Measurements from ENCODE around the gene RFX8. TPM values are rescaled to one million over a fixed set of nuclear protein-coding genes. Genes with fewer than 3 reads are reported as not detected.

RFX8 gene
- total RNA-seq, 2 donors from 2014 or later = not detected

GRCh38 chr2:101400506-101401325, 74.2 kb downstream of the RFX8 start:
- H3K27ac ChIP-seq (ENCODE audit: low read depth, low read length) = no peak overlapping the region
- H3K27ac Mint-ChIP-seq = no peak overlapping the region
- no peaks in the 10 kb centered on the region for H3K9me3 Mint-ChIP-seq
- no peak overlapping the region for H3K9ac ChIP-seq (ENCODE audit: extremely low read depth, low read length, poor library complexity, severe bottlenecking)
- H3K27me3 Mint-ChIP-seq (ENCODE audit: insufficient read depth) = peaks cover 3% of the 10 kb centered on the region
- no peaks in the 10 kb centered on the region for H3K27me3 ChIP-seq (ENCODE audit: control insufficient read depth, insufficient read depth, low read length, poor library complexity, severe bottlenecking)
- H3K36me3 Mint-ChIP-seq (ENCODE audit: low read depth) = no peaks in the 10 kb centered on the region
- no peaks in the 10 kb centered on the region for H3K9me3 ChIP-seq (ENCODE audit: control insufficient read depth, low read length)
- H3K4me3 Mint-ChIP-seq = no peak overlapping the region
- WGBS, 2 experiments (ENCODE audit: insufficient coverage in 1 of 2, insufficient read length in 1 of 2) = 72 to 82% methylated on average over 16 to 18 of the region's 18 CpGs
- H3K36me3 ChIP-seq (ENCODE audit: control insufficient read depth, insufficient read depth, low read length) = no peaks in the 10 kb centered on the region
- no peak overlapping the region for H3K4me3 ChIP-seq (ENCODE audit: low read length)
- TF ChIP-seq CTCF (conservative IDR thresholded peaks at IDR 0.05) = no peak
- H3K4me1 ChIP-seq (ENCODE audit: control insufficient read depth, insufficient read depth, low read length) = no peaks in the 10 kb centered on the region
- DNase-seq = no peak
- peaks cover 13% of the 10 kb centered on the region for H3K4me1 Mint-ChIP-seq

- no peak for DNase-seq
- Histone ChIP-seq H3K9me3 (ENCODE audit: control insufficient read depth, low read length) (no peaks in the 10 kb centered on the region), H3K36me3 (ENCODE audit: control insufficient read depth, insufficient read depth, low read length) (no peaks in the 10 kb centered on the region), H3K4me1 (ENCODE audit: control insufficient read depth, insufficient read depth, low read length) (no peaks in the 10 kb centered on the region), H3K27ac (ENCODE audit: low read depth, low read length) (no peak overlapping the region), H3K4me3 (ENCODE audit: low read length) (no peak overlapping the region), H3K27me3 (ENCODE audit: control insufficient read depth, insufficient read depth, low read length, poor library complexity, severe bottlenecking) (no peaks in the 10 kb centered on the region), H3K9ac (ENCODE audit: extremely low read depth, low read length, poor library complexity, severe bottlenecking) (no peak overlapping the region)
- Mint-ChIP-seq H3K9me3 (no peaks in the 10 kb centered on the region), H3K36me3 (ENCODE audit: low read depth) (no peaks in the 10 kb centered on the region), H3K27ac (no peak overlapping the region), H3K27me3 (ENCODE audit: insufficient read depth) (peaks cover 3% of the 10 kb centered on the region), H3K4me3 (no peak overlapping the region), H3K4me1 (peaks cover 13% of the 10 kb centered on the region)
- no peak for TF ChIP-seq CTCF (conservative IDR thresholded peaks at IDR 0.05)
- WGBS, 2 experiments (ENCODE audit: insufficient coverage in 1 of 2, insufficient read length in 1 of 2) = 90 to 93% methylated on average over 8 of the region's 8 CpGs
These were observed 74.9 kb downstream of the RFX8 start for GRCh38 chr2:101400048-101400447.

GRCh38 chr2:101399021-101399799, 75.7 kb downstream of the RFX8 start:
- H3K36me3 ChIP-seq (ENCODE audit: control insufficient read depth, insufficient read depth, low read length) = no peaks in the 10 kb centered on the region
- H3K4me3 ChIP-seq (ENCODE audit: low read length) = no peak overlapping the region
- H3K9me3 ChIP-seq (ENCODE audit: control insufficient read depth, low read length) = no peaks in the 10 kb centered on the region
- no peak for DNase-seq
- no peaks in the 10 kb centered on the region for H3K4me1 ChIP-seq (ENCODE audit: control insufficient read depth, insufficient read depth, low read length)
- Mint-ChIP-seq H3K27ac (no peak overlapping the region), H3K27me3 (ENCODE audit: insufficient read depth) (peaks cover 4% of the 10 kb centered on the region), H3K4me3 (no peak overlapping the region), H3K36me3 (ENCODE audit: low read depth) (no peaks in the 10 kb centered on the region), H3K9me3 (no peaks in the 10 kb centered on the region), H3K4me1 (peaks cover 13% of the 10 kb centered on the region)
- H3K27ac ChIP-seq (ENCODE audit: low read depth, low read length) = no peak overlapping the region
- H3K9ac ChIP-seq (ENCODE audit: extremely low read depth, low read length, poor library complexity, severe bottlenecking) = no peak overlapping the region
- no peaks in the 10 kb centered on the region for H3K27me3 ChIP-seq (ENCODE audit: control insufficient read depth, insufficient read depth, low read length, poor library complexity, severe bottlenecking)
- 84 to 87% methylated on average over 7 to 11 of the region's 11 CpGs for WGBS, 2 experiments (ENCODE audit: insufficient coverage in 1 of 2, insufficient read length in 1 of 2)
- no peak for TF ChIP-seq CTCF (conservative IDR thresholded peaks at IDR 0.05)

All from endodermal cell (in vitro differentiated cells).